Liver (tissue), 3 donors: ENCODE data around the gene PDE4D.

Source experiments
- FOXA1 ChIP-seq: IDR thresholded peaks from 2 replicates; pipeline ENCODE4 v1.6.1; 2016; ENCODE audit warnings: antibody characterized with exemption
- JUND ChIP-seq, 2 donors: IDR thresholded peaks; 2 replicates each; pipeline ENCODE4 v1.6.1; 2016; ENCODE audit warnings: antibody characterized with exemption in 2 of 2
- RAD21 ChIP-seq, 2 donors: IDR thresholded peaks; 2 replicates each; pipeline ENCODE4 v1.6.1; 2016; ENCODE audit warnings: antibody characterized with exemption in 2 of 2, mild to moderate bottlenecking in 2 of 2
- RXRA ChIP-seq, 2 donors: IDR thresholded peaks; 2 replicates each; pipeline ENCODE4 v1.6.1; 2017 to 2018; ENCODE audit warnings: antibody characterized with exemption in 2 of 2, mild to moderate bottlenecking in 1 of 2
- SP1 ChIP-seq: IDR thresholded peaks from 2 replicates; pipeline ENCODE4 v1.6.1; 2018; ENCODE audit warnings: antibody characterized with exemption, mild to moderate bottlenecking
- TAF1 ChIP-seq: conservative IDR thresholded peaks from 2 replicates; pipeline ENCODE4 v1.6.1; 2016; ENCODE audit warnings: antibody characterized with exemption, mild to moderate bottlenecking
- YY1 ChIP-seq: IDR thresholded peaks from 2 replicates; pipeline ENCODE4 v1.6.1; 2016; ENCODE audit warnings: antibody characterized with exemption, mild to moderate bottlenecking
- TF ChIP-seq, protein P1 (sequence below): fragments of 150-350 bp; IDR thresholded peaks from 2 replicates; pipeline ENCODE4 v1.5.1; 2017; ENCODE audit warnings: improper control_type of control experiment, low read depth, low read length; ENCODE audit not compliant: missing input control
- TF ChIP-seq, protein P2 (sequence below): IDR thresholded peaks from 2 replicates; pipeline ENCODE4 v1.6.1; 2016; ENCODE audit warnings: antibody characterized with exemption
- TF ChIP-seq, protein P3 (sequence below): IDR thresholded peaks from 2 replicates; pipeline ENCODE4 v1.6.1; 2016; ENCODE audit warnings: antibody characterized with exemption
- TF ChIP-seq, protein P4 (sequence below): IDR thresholded peaks from 2 replicates; pipeline ENCODE4 v1.6.1; 2016; ENCODE audit warnings: antibody characterized with exemption, mild to moderate bottlenecking
- TF ChIP-seq, protein P5 (sequence below): IDR thresholded peaks from 2 replicates; pipeline ENCODE4 v1.6.1; 2016; ENCODE audit warnings: antibody characterized with exemption
- donor health status: healthy.
- donor health status: healthy.

DNA sequence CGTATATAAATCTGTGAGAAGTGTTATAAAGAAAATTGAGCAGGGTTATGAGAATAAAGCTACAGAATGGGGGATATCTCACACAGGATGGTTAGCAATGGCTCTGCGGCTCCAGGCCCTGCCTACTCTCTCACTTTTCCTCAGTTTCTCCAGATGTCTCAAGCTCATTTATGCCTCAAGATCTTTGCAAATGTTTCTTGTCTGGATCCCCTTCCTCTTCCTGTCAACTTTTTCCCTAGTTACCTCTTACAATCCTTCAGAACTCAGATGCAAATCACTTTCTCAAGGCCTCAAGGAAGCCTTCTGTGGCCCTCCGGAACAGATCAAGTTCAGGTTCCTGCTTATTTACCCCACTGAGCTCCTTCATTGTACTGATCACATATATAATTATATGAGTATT lies 924.3 kb downstream of the PDE4D start:
- TF ChIP-seq SP1 = no peak
- TF ChIP-seq YY1 = no peak
- TF ChIP-seq, protein P1, sequence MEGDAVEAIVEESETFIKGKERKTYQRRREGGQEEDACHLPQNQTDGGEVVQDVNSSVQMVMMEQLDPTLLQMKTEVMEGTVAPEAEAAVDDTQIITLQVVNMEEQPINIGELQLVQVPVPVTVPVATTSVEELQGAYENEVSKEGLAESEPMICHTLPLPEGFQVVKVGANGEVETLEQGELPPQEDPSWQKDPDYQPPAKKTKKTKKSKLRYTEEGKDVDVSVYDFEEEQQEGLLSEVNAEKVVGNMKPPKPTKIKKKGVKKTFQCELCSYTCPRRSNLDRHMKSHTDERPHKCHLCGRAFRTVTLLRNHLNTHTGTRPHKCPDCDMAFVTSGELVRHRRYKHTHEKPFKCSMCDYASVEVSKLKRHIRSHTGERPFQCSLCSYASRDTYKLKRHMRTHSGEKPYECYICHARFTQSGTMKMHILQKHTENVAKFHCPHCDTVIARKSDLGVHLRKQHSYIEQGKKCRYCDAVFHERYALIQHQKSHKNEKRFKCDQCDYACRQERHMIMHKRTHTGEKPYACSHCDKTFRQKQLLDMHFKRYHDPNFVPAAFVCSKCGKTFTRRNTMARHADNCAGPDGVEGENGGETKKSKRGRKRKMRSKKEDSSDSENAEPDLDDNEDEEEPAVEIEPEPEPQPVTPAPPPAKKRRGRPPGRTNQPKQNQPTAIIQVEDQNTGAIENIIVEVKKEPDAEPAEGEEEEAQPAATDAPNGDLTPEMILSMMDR = no peak
- TF ChIP-seq RAD21 (IDR thresholded peaks at IDR 0.05) = no peak
- TF ChIP-seq, protein P2, sequence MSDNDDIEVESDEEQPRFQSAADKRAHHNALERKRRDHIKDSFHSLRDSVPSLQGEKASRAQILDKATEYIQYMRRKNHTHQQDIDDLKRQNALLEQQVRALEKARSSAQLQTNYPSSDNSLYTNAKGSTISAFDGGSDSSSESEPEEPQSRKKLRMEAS = no peak
- TF ChIP-seq, protein P3, sequence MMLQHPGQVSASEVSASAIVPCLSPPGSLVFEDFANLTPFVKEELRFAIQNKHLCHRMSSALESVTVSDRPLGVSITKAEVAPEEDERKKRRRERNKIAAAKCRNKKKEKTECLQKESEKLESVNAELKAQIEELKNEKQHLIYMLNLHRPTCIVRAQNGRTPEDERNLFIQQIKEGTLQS = no peak
- TF ChIP-seq, protein P4, sequence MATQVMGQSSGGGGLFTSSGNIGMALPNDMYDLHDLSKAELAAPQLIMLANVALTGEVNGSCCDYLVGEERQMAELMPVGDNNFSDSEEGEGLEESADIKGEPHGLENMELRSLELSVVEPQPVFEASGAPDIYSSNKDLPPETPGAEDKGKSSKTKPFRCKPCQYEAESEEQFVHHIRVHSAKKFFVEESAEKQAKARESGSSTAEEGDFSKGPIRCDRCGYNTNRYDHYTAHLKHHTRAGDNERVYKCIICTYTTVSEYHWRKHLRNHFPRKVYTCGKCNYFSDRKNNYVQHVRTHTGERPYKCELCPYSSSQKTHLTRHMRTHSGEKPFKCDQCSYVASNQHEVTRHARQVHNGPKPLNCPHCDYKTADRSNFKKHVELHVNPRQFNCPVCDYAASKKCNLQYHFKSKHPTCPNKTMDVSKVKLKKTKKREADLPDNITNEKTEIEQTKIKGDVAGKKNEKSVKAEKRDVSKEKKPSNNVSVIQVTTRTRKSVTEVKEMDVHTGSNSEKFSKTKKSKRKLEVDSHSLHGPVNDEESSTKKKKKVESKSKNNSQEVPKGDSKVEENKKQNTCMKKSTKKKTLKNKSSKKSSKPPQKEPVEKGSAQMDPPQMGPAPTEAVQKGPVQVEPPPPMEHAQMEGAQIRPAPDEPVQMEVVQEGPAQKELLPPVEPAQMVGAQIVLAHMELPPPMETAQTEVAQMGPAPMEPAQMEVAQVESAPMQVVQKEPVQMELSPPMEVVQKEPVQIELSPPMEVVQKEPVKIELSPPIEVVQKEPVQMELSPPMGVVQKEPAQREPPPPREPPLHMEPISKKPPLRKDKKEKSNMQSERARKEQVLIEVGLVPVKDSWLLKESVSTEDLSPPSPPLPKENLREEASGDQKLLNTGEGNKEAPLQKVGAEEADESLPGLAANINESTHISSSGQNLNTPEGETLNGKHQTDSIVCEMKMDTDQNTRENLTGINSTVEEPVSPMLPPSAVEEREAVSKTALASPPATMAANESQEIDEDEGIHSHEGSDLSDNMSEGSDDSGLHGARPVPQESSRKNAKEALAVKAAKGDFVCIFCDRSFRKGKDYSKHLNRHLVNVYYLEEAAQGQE = no peak
- no peak for TF ChIP-seq TAF1
- TF ChIP-seq JUND (IDR thresholded peaks at IDR 0.05) = no peak
- no peak for TF ChIP-seq FOXA1
- TF ChIP-seq RXRA (IDR thresholded peaks at IDR 0.05) = no peak
- TF ChIP-seq, protein P5, sequence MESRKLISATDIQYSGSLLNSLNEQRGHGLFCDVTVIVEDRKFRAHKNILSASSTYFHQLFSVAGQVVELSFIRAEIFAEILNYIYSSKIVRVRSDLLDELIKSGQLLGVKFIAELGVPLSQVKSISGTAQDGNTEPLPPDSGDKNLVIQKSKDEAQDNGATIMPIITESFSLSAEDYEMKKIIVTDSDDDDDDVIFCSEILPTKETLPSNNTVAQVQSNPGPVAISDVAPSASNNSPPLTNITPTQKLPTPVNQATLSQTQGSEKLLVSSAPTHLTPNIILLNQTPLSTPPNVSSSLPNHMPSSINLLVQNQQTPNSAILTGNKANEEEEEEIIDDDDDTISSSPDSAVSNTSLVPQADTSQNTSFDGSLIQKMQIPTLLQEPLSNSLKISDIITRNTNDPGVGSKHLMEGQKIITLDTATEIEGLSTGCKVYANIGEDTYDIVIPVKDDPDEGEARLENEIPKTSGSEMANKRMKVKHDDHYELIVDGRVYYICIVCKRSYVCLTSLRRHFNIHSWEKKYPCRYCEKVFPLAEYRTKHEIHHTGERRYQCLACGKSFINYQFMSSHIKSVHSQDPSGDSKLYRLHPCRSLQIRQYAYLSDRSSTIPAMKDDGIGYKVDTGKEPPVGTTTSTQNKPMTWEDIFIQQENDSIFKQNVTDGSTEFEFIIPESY = no peak
